IgD-negative memory B cell (primary cell): Measurements from ENCODE around the gene NCSTN. TPM values are rescaled to one million over a fixed set of nuclear protein-coding genes. Genes with fewer than 3 reads are reported as not detected.

Experiments
- H3K27ac Mint-ChIP-seq, 3 donors: one replicate each; pipeline ENCODE4 v1.8.0; 2020 to 2022; ENCODE audit warnings: mild to moderate bottlenecking in 3 of 3, mixed read lengths in 3 of 3, moderate library complexity in 1 of 3
- H3K27me3 Mint-ChIP-seq: one replicate; pipeline ENCODE4 v1.8.0; 2021; ENCODE audit warnings: mixed read lengths
- H3K36me3 Mint-ChIP-seq: one replicate; pipeline ENCODE4 v1.8.0; 2020; ENCODE audit warnings: mild to moderate bottlenecking, mixed read lengths
- H3K4me1 Mint-ChIP-seq, 3 donors: one replicate each; pipeline ENCODE4 v1.8.0; 2020 to 2022; ENCODE audit warnings: mixed read lengths in 3 of 3, mild to moderate bottlenecking in 1 of 3
- H3K4me3 Mint-ChIP-seq, 4 donors: one replicate each; pipeline ENCODE4 v1.8.0; 2020 to 2022; ENCODE audit warnings: mild to moderate bottlenecking in 4 of 4, mixed read lengths in 4 of 4, moderate library complexity in 3 of 4
- H3K9me3 Mint-ChIP-seq, 3 donors: one replicate each; pipeline ENCODE4 v1.8.0; 2020 to 2021; ENCODE audit warnings: mixed read lengths in 3 of 3, mild to moderate bottlenecking in 1 of 3
- polyA plus RNA-seq: library from polyadenylated mRNA; unstranded; fragments of 300-500 nt; fragmentation: Illumina TruSeq; gene quantifications from one replicate; pipeline ENCODE4 v1.2.3, GENCODE V29; 2021

Gene NCSTN
- polyA plus RNA-seq, 1 donor from 2014 or later, result 66.0 TPM

DNA sequence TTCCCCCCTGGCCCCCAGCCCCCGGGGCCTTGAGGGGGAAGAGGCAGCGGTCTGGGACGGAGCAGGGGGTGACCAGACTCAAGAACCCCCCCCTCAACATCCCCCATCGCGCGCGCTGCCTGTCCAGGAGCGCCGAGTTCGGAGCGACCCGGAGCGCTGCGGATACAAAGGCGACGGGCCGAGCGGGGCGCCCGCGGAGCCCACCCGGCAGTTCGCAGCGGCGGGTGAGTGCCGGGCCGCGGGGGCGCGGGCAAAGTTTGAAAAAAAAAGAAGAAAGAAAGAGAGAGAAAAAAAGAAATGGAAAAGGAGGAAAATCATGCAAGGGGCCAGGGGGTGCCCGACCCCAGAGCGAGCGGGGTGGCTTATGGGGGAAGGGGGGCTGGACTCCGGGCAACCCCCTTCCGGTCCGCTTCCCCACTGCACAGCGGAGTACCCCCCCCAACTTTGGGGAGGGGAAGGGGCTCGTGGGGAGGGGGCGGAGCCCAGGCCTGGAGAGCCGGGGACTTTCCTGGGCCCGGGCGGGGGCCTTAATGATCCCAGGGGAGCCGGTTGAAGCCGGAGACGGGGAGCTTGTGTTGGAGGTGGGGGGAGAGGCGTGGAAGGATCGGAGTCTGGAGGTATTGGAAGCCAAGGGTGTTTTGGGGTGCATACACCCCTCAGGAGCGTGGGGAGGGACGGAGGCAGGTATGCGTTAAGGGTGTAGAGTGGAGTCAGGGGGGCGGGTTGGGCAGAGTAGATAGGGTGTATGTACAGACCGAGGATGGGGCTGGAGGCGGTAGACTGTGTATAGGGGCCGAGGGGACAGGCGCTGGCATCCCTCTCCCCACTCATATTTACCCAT is 57.7 kb downstream of the NCSTN start:
- peak overlapping the region in 1 of 3 donors; percentile 59 for H3K27ac Mint-ChIP-seq
- H3K4me1 Mint-ChIP-seq, result peaks cover 0 to 7% (median 2%) of the 10 kb centered on the region in 3 donors
- peaks cover 1% of the 10 kb centered on the region for H3K36me3 Mint-ChIP-seq
- H3K4me3 Mint-ChIP-seq, result peak overlapping the region in 3 of 4 donors; percentile 35 to 84 (median 68)
- no peaks in the 10 kb centered on the region for H3K9me3 Mint-ChIP-seq
- H3K27me3 Mint-ChIP-seq, result peaks cover under 1% of the 10 kb centered on the region

DNA sequence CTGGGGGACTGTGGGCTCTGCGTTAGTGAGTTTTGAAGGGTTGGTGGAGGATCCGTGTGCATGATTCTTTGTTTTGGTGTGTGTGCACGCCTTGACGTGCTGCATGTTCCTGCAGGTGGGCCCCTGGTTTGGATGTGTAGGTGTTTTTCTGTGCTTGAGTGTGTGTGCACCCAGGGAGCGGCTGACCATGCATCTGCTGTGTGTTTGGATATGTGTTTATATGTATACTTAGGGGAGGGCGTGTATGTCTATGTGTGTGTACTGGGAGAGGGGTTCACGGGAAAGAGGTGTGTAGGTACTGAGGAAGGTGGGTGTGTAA is 58.3 kb downstream of the NCSTN start:
- Mint-ChIP-seq H3K27ac (no peak overlapping the region), H3K4me1 (peaks cover 0 to 7% (median 3%) of the 10 kb centered on the region in 3 donors), H3K4me3 (peak overlapping the region in 3 of 4 donors; percentile 3 to 68 (median 6)), H3K36me3 (no peaks in the 10 kb centered on the region), H3K9me3 (no peaks in the 10 kb centered on the region), H3K27me3 (no peaks in the 10 kb centered on the region)

DNA sequence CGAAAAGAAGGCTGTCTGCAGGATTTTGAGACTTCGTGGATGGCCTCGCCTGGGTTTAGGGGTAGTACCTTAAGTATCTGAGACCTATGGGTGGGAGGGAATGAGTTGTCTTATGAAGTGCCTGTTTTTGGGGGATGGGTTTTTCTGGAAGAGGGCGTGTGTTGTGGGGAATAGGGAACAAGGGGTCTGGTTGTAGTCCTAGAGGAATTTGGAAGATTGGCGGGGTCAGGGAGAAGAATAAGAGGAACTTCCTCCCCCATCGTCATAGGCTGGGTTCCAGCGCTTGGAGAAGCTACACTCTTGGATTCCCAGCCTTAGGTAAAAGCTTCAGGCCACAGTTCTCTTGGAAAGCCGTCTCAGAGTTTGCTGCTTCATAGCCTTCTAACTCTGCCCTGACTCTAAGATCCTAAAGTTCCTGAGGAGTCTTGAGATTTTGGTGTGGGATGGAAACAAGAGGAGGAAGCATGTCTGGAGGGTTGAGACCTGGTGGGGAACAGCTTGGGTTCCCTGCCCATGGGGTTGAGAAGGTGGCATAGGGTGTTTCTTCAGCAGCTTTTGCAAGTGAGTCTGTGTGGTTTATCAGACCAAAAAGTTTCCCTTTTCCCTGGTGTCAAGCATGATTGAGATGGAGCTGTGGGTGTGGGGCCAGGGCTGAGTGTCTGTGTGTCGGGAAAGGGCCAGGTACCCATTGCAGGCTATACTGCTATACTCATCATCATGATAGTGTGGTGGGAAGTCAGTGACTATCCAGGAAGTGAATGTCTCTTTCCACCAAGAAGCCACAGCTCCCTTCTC is 59.0 kb downstream of the NCSTN start:
- Mint-ChIP-seq H3K36me3 (no peaks in the 10 kb centered on the region), H3K27me3 (no peaks in the 10 kb centered on the region), H3K27ac (no peak overlapping the region), H3K4me1 (peaks cover 0 to 6% (median 3%) of the 10 kb centered on the region in 3 donors), H3K9me3 (no peaks in the 10 kb centered on the region), H3K4me3 (peak overlapping the region in 1 of 4 donors; percentile 0)

DNA sequence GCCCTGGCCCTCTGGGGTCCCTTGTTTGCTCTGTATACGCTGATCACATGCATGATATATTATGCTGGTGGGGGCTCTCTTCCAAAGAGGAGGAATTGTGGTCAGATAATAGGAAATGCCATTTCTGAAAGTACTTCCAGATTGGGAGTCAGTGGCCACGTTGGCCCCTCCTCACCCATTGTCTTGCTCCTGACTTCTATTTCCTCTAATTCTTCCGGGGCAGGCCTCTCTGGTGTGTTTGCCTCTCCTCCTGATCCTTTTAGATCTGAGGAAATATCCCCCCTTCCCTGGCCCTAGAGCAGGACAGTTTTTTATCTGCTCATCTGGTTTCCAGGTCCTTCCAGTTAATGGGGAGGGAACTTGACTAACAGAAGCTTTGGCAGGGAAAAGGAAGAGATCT is 60.1 kb downstream of the NCSTN start:
- no peak overlapping the region for H3K4me3 Mint-ChIP-seq
- H3K27me3 Mint-ChIP-seq, result no peaks in the 10 kb centered on the region
- H3K36me3 Mint-ChIP-seq, result no peaks in the 10 kb centered on the region
- H3K27ac Mint-ChIP-seq, result no peak overlapping the region
- no peaks in the 10 kb centered on the region for H3K9me3 Mint-ChIP-seq
- H3K4me1 Mint-ChIP-seq, result peaks cover 0 to 6% (median 3%) of the 10 kb centered on the region in 3 donors

DNA sequence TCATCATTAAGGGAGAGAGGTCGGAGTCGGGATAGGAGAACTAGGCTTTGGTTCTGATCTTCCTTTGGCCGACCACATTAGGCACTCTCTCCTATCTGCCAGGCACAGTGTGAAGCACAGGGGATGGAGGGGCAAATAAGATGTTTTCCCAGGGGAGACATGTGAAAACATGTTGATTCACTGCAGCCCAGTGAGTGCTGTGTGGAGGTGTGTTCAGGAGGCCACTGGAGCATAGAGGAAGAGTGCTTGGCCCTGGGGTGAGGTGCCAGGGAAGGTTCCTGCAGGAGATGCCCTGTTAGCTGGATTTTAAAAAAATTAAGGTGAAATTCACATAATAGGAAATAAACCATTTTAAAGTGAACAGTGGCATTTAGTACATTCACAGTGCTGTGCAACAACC is 60.9 kb downstream of the NCSTN start:
- H3K27ac Mint-ChIP-seq, result peak overlapping the region in 1 of 3 donors; percentile 3

DNA sequence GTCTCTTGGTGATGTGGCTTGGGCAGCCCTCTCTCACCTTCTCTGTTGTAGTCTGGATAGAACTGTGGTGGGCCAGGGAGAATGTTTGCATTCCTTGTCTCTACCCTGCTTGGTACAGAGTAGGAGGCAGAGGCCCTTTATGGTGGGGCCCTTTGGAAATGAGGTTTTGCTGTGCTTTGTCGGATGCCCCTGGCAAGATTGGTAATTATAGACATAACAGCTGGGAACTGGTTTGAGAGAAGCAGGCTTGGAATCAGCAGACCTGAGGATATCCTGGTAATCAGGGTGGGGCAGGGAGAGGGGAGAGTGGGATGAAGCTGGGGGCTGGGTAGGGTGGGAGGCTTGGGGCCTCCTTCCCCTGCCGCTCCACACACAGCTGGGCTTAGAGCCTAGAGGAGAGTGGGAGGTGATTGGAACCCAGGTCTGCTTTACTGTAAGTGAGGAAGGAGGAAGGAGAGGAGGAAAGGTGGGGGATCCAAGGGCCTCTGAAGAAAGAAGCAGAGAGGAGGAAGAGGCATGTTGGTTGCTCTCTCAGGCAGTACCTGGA is 62.2 kb downstream of the NCSTN start:
- H3K9me3 Mint-ChIP-seq, result no peaks in the 10 kb centered on the region
- no peaks in the 10 kb centered on the region for H3K36me3 Mint-ChIP-seq
- peak overlapping the region in 1 of 4 donors; percentile 20 for H3K4me3 Mint-ChIP-seq
- H3K27me3 Mint-ChIP-seq, result no peaks in the 10 kb centered on the region
- H3K27ac Mint-ChIP-seq, result no peak overlapping the region
- H3K4me1 Mint-ChIP-seq, result peaks cover 0 to 3% (median 3%) of the 10 kb centered on the region in 3 donors

More for the DNA sequence above, 60.9 kb downstream of the NCSTN start:
- no peaks in the 10 kb centered on the region for H3K9me3 Mint-ChIP-seq
- no peaks in the 10 kb centered on the region for H3K36me3 Mint-ChIP-seq
- H3K4me1 Mint-ChIP-seq, result peaks cover 0 to 3% (median 3%) of the 10 kb centered on the region in 3 donors
- no peaks in the 10 kb centered on the region for H3K27me3 Mint-ChIP-seq
- no peak overlapping the region for H3K4me3 Mint-ChIP-seq

DNA sequence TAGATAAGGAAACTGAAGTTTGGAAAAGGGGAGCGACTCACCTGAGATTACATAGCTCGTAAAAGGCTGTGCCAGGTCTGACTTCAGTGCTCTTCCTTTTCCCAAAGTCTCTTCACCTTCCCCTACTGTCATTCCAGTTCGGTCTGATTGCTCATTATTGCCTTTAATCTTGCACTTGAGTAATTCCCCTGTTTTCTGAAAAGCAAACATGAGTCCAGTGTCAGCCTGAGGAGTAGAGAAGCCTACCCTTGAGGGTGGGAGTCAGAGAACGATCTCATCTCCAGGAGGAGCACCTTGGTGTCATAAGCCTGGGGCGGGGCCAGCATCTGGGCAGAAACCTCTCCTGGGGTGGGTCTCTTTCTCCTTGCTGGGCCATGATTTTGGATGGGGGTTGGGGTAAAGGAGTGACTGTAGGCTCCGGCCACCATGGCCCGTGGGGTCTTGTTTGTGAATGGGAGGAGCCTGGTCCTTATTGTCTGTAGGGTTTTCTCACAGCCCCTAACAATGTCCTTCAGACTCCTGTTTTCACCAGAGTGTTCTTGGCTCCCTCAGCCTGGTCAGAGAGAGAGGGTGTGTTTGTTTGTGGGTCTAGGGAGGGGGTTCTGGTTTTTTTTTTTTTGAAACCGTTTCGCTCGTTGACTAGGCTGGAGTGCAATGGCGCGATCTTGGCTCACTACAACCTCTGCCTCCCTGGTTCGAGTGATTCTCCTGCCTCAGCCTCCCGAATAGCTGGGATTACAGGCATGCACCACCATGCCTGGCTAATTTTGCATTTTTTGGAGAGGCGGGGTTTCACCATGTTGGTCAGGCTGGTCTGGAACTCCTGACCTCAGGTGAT is 63.2 kb downstream of the NCSTN start:
- Mint-ChIP-seq H3K27ac (no peak overlapping the region), H3K9me3 (no peaks in the 10 kb centered on the region), H3K4me1 (peaks cover 0 to 3% (median 3%) of the 10 kb centered on the region in 3 donors), H3K27me3 (no peaks in the 10 kb centered on the region), H3K36me3 (no peaks in the 10 kb centered on the region), H3K4me3 (no peak overlapping the region)

DNA sequence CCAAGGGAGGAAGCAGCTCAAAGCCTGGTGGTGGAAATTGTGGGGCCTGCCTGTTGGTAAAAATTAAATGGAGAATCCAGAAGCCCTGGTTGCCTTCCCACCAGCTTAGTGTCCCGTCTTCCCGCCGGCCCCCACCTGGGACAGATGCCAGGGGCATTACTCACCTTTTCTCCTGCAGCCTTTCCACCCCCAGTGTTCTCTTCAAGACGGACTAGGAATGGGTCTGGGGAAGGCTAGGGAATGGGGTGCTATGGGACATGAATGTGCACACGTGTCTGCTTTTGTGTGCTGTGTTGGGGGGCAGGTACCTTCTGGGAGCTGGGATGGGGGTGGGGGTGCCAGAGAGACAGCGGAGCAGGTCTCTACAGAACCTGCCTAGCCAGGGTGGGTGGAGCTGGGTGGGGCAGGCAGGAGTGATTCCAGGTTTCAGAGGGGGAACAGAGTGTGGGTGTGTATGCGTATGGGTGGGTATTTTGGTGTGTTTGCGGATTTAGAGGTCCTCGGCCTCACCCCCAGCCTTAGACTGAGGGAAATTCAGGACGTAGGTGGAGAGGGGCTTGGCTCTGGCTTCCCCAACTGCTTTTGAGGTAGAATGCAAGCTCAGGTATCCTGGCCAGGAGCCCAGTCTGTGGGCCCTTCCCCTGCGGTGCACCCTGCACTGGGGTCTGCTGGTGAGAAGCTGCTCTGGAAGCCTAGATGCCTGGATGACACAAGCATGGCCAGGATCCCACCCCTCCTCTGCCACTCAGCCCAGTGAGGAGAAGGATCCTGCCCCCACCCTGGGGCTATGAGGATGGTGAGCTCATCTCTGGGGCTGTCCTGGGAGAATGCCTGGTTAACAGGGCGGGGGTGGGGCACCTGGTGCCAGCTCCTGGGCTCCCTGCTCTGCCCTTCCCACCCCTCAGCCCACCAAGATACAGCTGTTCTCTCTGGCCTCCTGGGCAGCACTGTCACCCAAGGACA is 64.9 kb downstream of the NCSTN start:
- Mint-ChIP-seq H3K4me3 (no peak overlapping the region), H3K27ac (no peak overlapping the region), H3K36me3 (no peaks in the 10 kb centered on the region), H3K27me3 (no peaks in the 10 kb centered on the region), H3K4me1 (peaks cover 0 to 1% (median 0%) of the 10 kb centered on the region in 3 donors), H3K9me3 (no peaks in the 10 kb centered on the region)

Other genes with a start within 250 kb of the NCSTN start
- gene IGSF8, start 244.8 kb upstream of the NCSTN start, polyA plus RNA-seq, result 35.4 TPM
- gene ATP1A2, start 227.6 kb upstream of the NCSTN start, polyA plus RNA-seq, result not detected
- gene ATP1A4, start 191.8 kb upstream of the NCSTN start, polyA plus RNA-seq, result not detected
- not detected for gene CASQ1, start 152.8 kb upstream of the NCSTN start, polyA plus RNA-seq
- gene PEA15, start 138.0 kb upstream of the NCSTN start, polyA plus RNA-seq, result 19.4 TPM
- gene DCAF8, start 80.8 kb upstream of the NCSTN start, polyA plus RNA-seq, result 57.8 TPM
- 37.8 TPM for gene PEX19, start 58.2 kb upstream of the NCSTN start, polyA plus RNA-seq
- 90.2 TPM for gene COPA, start 133 bp upstream of the NCSTN start, polyA plus RNA-seq
- not detected for gene NHLH1, start 23.7 kb downstream of the NCSTN start, polyA plus RNA-seq
- gene VANGL2, start 57.2 kb downstream of the NCSTN start, polyA plus RNA-seq, result not detected
- gene SLAMF6, start 179.9 kb downstream of the NCSTN start, polyA plus RNA-seq, result 109 TPM
- gene CD84, start 236.1 kb downstream of the NCSTN start, polyA plus RNA-seq, result 8.7 TPM